HepG2 (cell line): ENCODE data around the gene KAT2A. TPM values are rescaled to one million over a fixed set of nuclear protein-coding genes. Genes with fewer than 3 reads are reported as not detected.

ENCODE experiments used
- ATAC-seq: fragments of 200-7000 bp; cut with Tn5 transposase; 3 replicates; pipeline ENCODE4 v1.9.1; 2020; ENCODE audit warnings: mild to moderate bottlenecking, moderate library complexity
- BruUV-seq: library from RNA; stranded (reverse); fragments of 400-500 nt; replicated peaks from 2 replicates; lab custom pipeline; 2021; lab: Mats Ljungman, UMichigan
- CTCF ChIA-PET: fragments of 300-600 bp; formaldehyde crosslinking; extraction: SDS; loops from one replicate; lab custom pipeline; 2021; ENCODE audit warnings: low total read pairs, inconsistent platforms, low intra/inter-chr PET ratio; lab: Yijun Ruan, JAX
- POLR2A ChIA-PET: fragments of 350-600 bp; sonication (Branson Sonifier 250); formaldehyde crosslinking; loops from one replicate; lab custom pipeline; 2020; ENCODE audit warnings: antibody characterized with exemption, inconsistent platforms; lab: Yijun Ruan, JAX
- DNase-seq: peaks from one replicate; pipeline ENCODE4 v3.0.0-alpha.2; 2015; ENCODE audit warnings: low spot score
- FAIRE-seq: peaks from 3 replicates; lab custom pipeline; 2011; peaks lifted over from hg19 to GRCh38; lab: Jason Lieb, UNC
- H2AFZ ChIP-seq: one replicate; pipeline ENCODE4 v1.6.1; 2011; ENCODE audit warnings: low read length, inconsistent platforms
- H3K27ac ChIP-seq: fragments of 300-600 bp; 3 replicates; pipeline ENCODE4 v1.8.0; 2011; ENCODE audit warnings: mixed run types, mild to moderate bottlenecking, mixed read lengths, low read length, inconsistent platforms; ENCODE audit not compliant: insufficient read depth; ENCODE audit errors: extremely low read length
- H3K27me3 ChIP-seq, 2 experiments: fragments of 200-600 bp in 1 of 2; 2 replicates in 1 of 2; 3 replicates in 1 of 2; pipeline versions ENCODE4 v1.6.0 to v1.8.0; 2011; ENCODE audit warnings: low read length in 2 of 2, mild to moderate bottlenecking in 2 of 2, moderate library complexity in 2 of 2, inconsistent platforms in 1 of 2; ENCODE audit not compliant: insufficient read depth in 2 of 2, control insufficient read depth in 1 of 2
- H3K36me3 ChIP-seq, 2 experiments: fragments of 200-600 bp in 1 of 2; replicated peaks in 1 of 2; 2 replicates in 1 of 2; 3 replicates in 1 of 2; pipeline versions ENCODE4 v1.5.1 to v1.8.0; 2011; ENCODE audit warnings: low read length in 2 of 2, inconsistent platforms in 1 of 2; ENCODE audit not compliant: insufficient read depth in 2 of 2, control insufficient read depth in 1 of 2
- H3K4me1 ChIP-seq: 2 replicates; pipeline ENCODE4 v1.5.1; 2012; ENCODE audit warnings: low read length, inconsistent platforms; ENCODE audit not compliant: insufficient read depth
- H3K4me2 ChIP-seq: 2 replicates; pipeline ENCODE4 v1.6.0; 2011; ENCODE audit warnings: low read depth, low read length, inconsistent platforms
- H3K4me3 ChIP-seq, 3 experiments: fragments of 200-600 bp in 1 of 3; sonication (generic), shearing (Covaris generic) in 1 of 3; replicated peaks in 1 of 3; 2 replicates each; pipeline ENCODE4 v1.5.1; 2011 to 2016; ENCODE audit warnings: low read length in 3 of 3, inconsistent platforms in 2 of 3, low read depth in 2 of 3, mild to moderate bottlenecking in 2 of 3, control low read depth in 1 of 3, mixed read lengths in 1 of 3; ENCODE audit not compliant: insufficient read depth in 1 of 3
- H3K79me2 ChIP-seq: one replicate; pipeline ENCODE4 v1.6.1; 2011; ENCODE audit warnings: low read length, inconsistent platforms; ENCODE audit not compliant: insufficient read depth
- H3K9ac ChIP-seq: 2 replicates; pipeline ENCODE4 v1.6.0; 2011; ENCODE audit warnings: mild to moderate bottlenecking, low read depth, low read length, inconsistent platforms; ENCODE audit not compliant: insufficient read depth
- H3K9me3 ChIP-seq: 2 replicates; pipeline ENCODE4 v1.5.1; 2012; ENCODE audit warnings: mild to moderate bottlenecking, low read length
- H4K20me1 ChIP-seq: 2 replicates; pipeline ENCODE4 v1.6.0; 2011; ENCODE audit warnings: inconsistent platforms, mild to moderate bottlenecking, low read length, moderate library complexity; ENCODE audit not compliant: insufficient read depth
- ASH2L ChIP-seq: fragments of 300-600, 200-600 bp; sonication (generic); IDR thresholded peaks from 2 replicates; pipeline ENCODE4 v1.7.0; 2017; ENCODE audit warnings: low read depth, mild to moderate bottlenecking, moderate library complexity, mixed read lengths, low read length; ENCODE audit not compliant: insufficient read length
- BCL3 ChIP-seq: sonication (generic); formaldehyde crosslinking; IDR thresholded peaks from 2 replicates; pipeline ENCODE4 v1.5.1; 2020; ENCODE audit warnings: mild to moderate bottlenecking, missing genetic modification reagents, moderate library complexity
- BRD4 ChIP-seq: sonication (generic); formaldehyde crosslinking; IDR thresholded peaks from 2 replicates; pipeline ENCODE4 v1.4.0; 2020; ENCODE audit warnings: missing genetic modification reagents
- HIC2 ChIP-seq: sonication (generic); formaldehyde crosslinking; IDR thresholded peaks from 2 replicates; pipeline ENCODE4 v1.9.0; 2022; ENCODE audit warnings: low read depth, missing genetic modification reagents
- MAX ChIP-seq: IDR thresholded peaks from 2 replicates; pipeline ENCODE4 v1.6.1; 2012; ENCODE audit warnings: inconsistent platforms
- MXI1 ChIP-seq: IDR thresholded peaks from 3 replicates; pipeline ENCODE4 v1.6.1; 2012; ENCODE audit warnings: low read depth, low read length, inconsistent platforms, borderline replicate concordance
- NFIB ChIP-seq: sonication (generic); formaldehyde crosslinking; IDR thresholded peaks from 2 replicates; pipeline ENCODE4 v1.9.0; 2021; ENCODE audit warnings: missing genetic modification reagents, mild to moderate bottlenecking, borderline replicate concordance
- PAX8 ChIP-seq: sonication (generic); formaldehyde crosslinking; IDR thresholded peaks from 2 replicates; pipeline ENCODE4 v1.8.0; 2022; ENCODE audit warnings: mild to moderate bottlenecking, missing genetic modification reagents, borderline replicate concordance
- PHF20 ChIP-seq: sonication (generic); formaldehyde crosslinking; IDR thresholded peaks from 2 replicates; pipeline ENCODE4 v1.5.0; 2020; ENCODE audit warnings: mild to moderate bottlenecking, missing genetic modification reagents
- ZBTB20 ChIP-seq: sonication (generic); formaldehyde crosslinking; IDR thresholded peaks from 2 replicates; pipeline ENCODE4 v1.8.1; 2023; ENCODE audit warnings: missing genetic modification reagents, low read depth, mild to moderate bottlenecking, borderline replicate concordance
- ZFP91 ChIP-seq: sonication (generic); formaldehyde crosslinking; IDR thresholded peaks from 2 replicates; pipeline ENCODE4 v1.9.0; 2022; ENCODE audit warnings: missing genetic modification reagents, mild to moderate bottlenecking, borderline replicate concordance
- ZNF563 ChIP-seq: sonication (generic); formaldehyde crosslinking; IDR thresholded peaks from 2 replicates; pipeline ENCODE4 v1.8.0; 2022; ENCODE audit warnings: mild to moderate bottlenecking, moderate library complexity, missing genetic modification reagents
- ZNF577 ChIP-seq: sonication (generic); formaldehyde crosslinking; IDR thresholded peaks from 2 replicates; pipeline ENCODE4 v1.4.0; 2020; ENCODE audit warnings: mild to moderate bottlenecking, low read depth, missing genetic modification reagents, borderline replicate concordance
- ZNF589 ChIP-seq: sonication (generic); formaldehyde crosslinking; conservative IDR thresholded peaks from 2 replicates; pipeline ENCODE4 v1.8.0; 2022; ENCODE audit warnings: mild to moderate bottlenecking, moderate library complexity, missing genetic modification reagents
- ZNF652 ChIP-seq: IDR thresholded peaks from 2 replicates; pipeline ENCODE4 v1.6.1; 2016; ENCODE audit warnings: low read depth, borderline replicate concordance
- ZNF724P ChIP-seq: sonication (generic); formaldehyde crosslinking; IDR thresholded peaks from 2 replicates; pipeline ENCODE4 v1.8.0; 2022; ENCODE audit warnings: missing genetic modification reagents, borderline replicate concordance
- ZZZ3 ChIP-seq: sonication (generic); formaldehyde crosslinking; IDR thresholded peaks from 2 replicates; pipeline ENCODE4 v1.4.0; 2020; ENCODE audit warnings: missing genetic modification reagents, mild to moderate bottlenecking, borderline replicate concordance
- WGBS: methylation state at CpG from one replicate; pipeline ENCODE4 v1.1.6; 2017; ENCODE audit warnings: low lambda C conversion rate; 5-methylcytosine and 5-hydroxymethylcytosine counted together
- in situ Hi-C: cut with HindIII; loops from 2 replicates; pipeline ENCODE4 v1.10.0; 2017; ENCODE audit warnings: low pct_unique_long_range_greater_than_20kb; ENCODE audit not compliant: extremely low pct_ligation_motif_present
- intact Hi-C: fragments of 100-400 bp; cut with micrococcal nuclease; formaldehyde crosslinking; loops from one replicate; pipeline ENCODE4 v1.10.0; 2022; ENCODE audit not compliant: unreplicated experiment
- polyA plus RNA-seq, 8 experiments: library from polyadenylated mRNA; depleted of rRNA in 3 of 8; stranded (reverse) in 7 of 8; unstranded in 1 of 8; fragments of >200 nt; fragmentation: Illumina TruSeq in 4 of 8; extraction: Trizol in 4 of 8; gene quantifications; 2 replicates each; pipeline versions ENCODE4 v1.2.1 to v1.2.3, GENCODE V29; 2011 to 2016; ENCODE audit warnings: low read depth in 4 of 8, missing spikeins in 1 of 8, mixed read lengths in 1 of 8; ENCODE audit not compliant: insufficient read depth in 1 of 8
- total RNA-seq, 5 experiments: library from RNA; depleted of rRNA; stranded (reverse); fragments of >200 nt; fragmentation: Illumina TruSeq; extraction: Trizol; gene quantifications; 2 replicates each; pipeline ENCODE4 v1.2.3, GENCODE V29; 2016; ENCODE audit warnings: low read depth in 1 of 5

The KAT2A gene
- total and polyA plus RNA-seq, 2 of the 13 experiments (the other 11 are each of a cell fraction or from before 2014, with no cell fraction given) = 29.1 to 90.4 TPM

- no peaks in the 10 kb centered on the region for H3K79me2 ChIP-seq
- in situ Hi-C loops (no loop called here), intact Hi-C loops (loop anchor here (5.0 kb wide), 1 partner anchor 37 kb away; no protein-coding TSS in a partner anchor)
- no peaks in the 10 kb centered on the region for H3K9me3 ChIP-seq
- H2AFZ ChIP-seq = no peak overlapping the region
- peaks cover 33% of the 10 kb centered on the region for H3K4me1 ChIP-seq
- no peak for DNase-seq
- CTCF ChIA-PET = no interaction called here
- H3K9ac ChIP-seq = peak overlapping the region; percentile 48
- POLR2A ChIA-PET = interaction anchor here (0.8 to 3.1 kb wide), 22 partner anchors 8 to 431 kb away, joined by 3 to 34 read pairs (median 6); partner anchors contain the start of genes CNP, DHX58, DNAJC7 and EIF1
- peaks cover 5 to 37% of the 10 kb centered on the region in 2 experiments for H3K36me3 ChIP-seq
- H3K4me2 ChIP-seq = peak overlapping the region; percentile 74
- H4K20me1 ChIP-seq = no peaks in the 10 kb centered on the region
- BruUV-seq = no TSS peak
- FAIRE-seq = no peak
- ATAC-seq = no peak
- H3K27me3 ChIP-seq = no peaks in the 10 kb centered on the region
- peak overlapping the region; percentile 76 to 85 (median 79) for H3K4me3 ChIP-seq
- no peak overlapping the region for H3K27ac ChIP-seq
- 84% methylated on average over 7 of the region's 7 CpGs for WGBS
- no peak for TF ChIP-seq NFIB (CRISPR knock-in tag)
- TF ChIP-seq ZFP91 = no peak; the same call in 1 of the 2 replicates
- TF ChIP-seq BRD4 (CRISPR knock-in tag) = no peak
- TF ChIP-seq ZNF652 (CRISPR knock-in tag) = no peak
- TF ChIP-seq ZNF589 (CRISPR knock-in tag) = 0 out of 2 replicates have a peak, but pooled peaks have one; percentile 3
- no peak for TF ChIP-seq MXI1
- no peak for TF ChIP-seq ZNF577 (CRISPR knock-in tag)
- TF ChIP-seq PAX8 (CRISPR knock-in tag) = no peak
- TF ChIP-seq HIC2 (CRISPR knock-in tag) = no peak
- TF ChIP-seq ZZZ3 (CRISPR knock-in tag) = no peak
- no peak for TF ChIP-seq ZNF724P
- TF ChIP-seq PHF20 (CRISPR knock-in tag) = no peak
- TF ChIP-seq ZBTB20 (CRISPR knock-in tag) = no peak
- TF ChIP-seq BCL3 (CRISPR knock-in tag) = no peak
- peak; percentile 1 for TF ChIP-seq ASH2L
- 0 out of 2 replicates have a peak, but pooled peaks have one; percentile 36 for TF ChIP-seq ZNF563 (CRISPR knock-in tag)
- no peak for TF ChIP-seq MAX
Observed at GRCh38 chr17:42120161-42120769, 902 bp downstream of the KAT2A start.
